Measurements from ENCODE around the gene SERPINI1. TPM values are rescaled to one million over a fixed set of nuclear protein-coding genes. Genes with fewer than 3 reads are reported as not detected.

SERPINI1 gene
- total RNA-seq, 1 experiment from 2014 or later, result 4.4 TPM

GRCh38 chr3:167787440-167787839 lies 51.9 kb downstream of the SERPINI1 start:
- no peak for TF ChIP-seq CTCF (IDR thresholded peaks at IDR 0.05; ENCODE audit: insufficient read depth in 1 of 2, low read depth in 1 of 2, low read length in 1 of 2, severe bottlenecking in 1 of 2, unreplicated experiment in 1 of 2)
- no peaks in the 10 kb centered on the region for H3K9me3 ChIP-seq
- POLR2A ChIA-PET, result no interaction called here
- Mint-ChIP-seq H3K27me3 (ENCODE audit: insufficient read depth, unreplicated experiment) (no peaks in the 10 kb centered on the region), H3K4me1 (ENCODE audit: low read depth, unreplicated experiment) (no peaks in the 10 kb centered on the region), H3K4me3 (ENCODE audit: unreplicated experiment) (no peak overlapping the region), H3K9me3 (ENCODE audit: unreplicated experiment) (no peaks in the 10 kb centered on the region), H3K27ac (ENCODE audit: unreplicated experiment) (no peak overlapping the region), H3K36me3 (ENCODE audit: insufficient read depth, unreplicated experiment) (no peaks in the 10 kb centered on the region)
- intact Hi-C loops (cut with micrococcal nuclease; ENCODE audit: unreplicated experiment), result no loop called here
- no peak for DNase-seq
- H3K36me3 ChIP-seq (ENCODE audit: control insufficient read depth, insufficient read depth, low read length), result no peaks in the 10 kb centered on the region
- no peaks in the 10 kb centered on the region for H3K4me1 ChIP-seq
- no TSS peak for BruUV-seq (replicated peaks)
- H3K27me3 ChIP-seq (replicated peaks; ENCODE audit: control insufficient read depth, insufficient read depth, low read length), result no peaks in the 10 kb centered on the region
- CTCF ChIA-PET, result no interaction called here
- H3K4me3 ChIP-seq (ENCODE audit: low read depth, low read length), result no peak overlapping the region

GRCh38 chr3:167798443-167798842 lies 62.9 kb downstream of the SERPINI1 start:
- intact Hi-C loops (cut with micrococcal nuclease; ENCODE audit: unreplicated experiment), result no loop called here
- ChIA-PET CTCF (no interaction called here), POLR2A (no interaction called here)
- Mint-ChIP-seq H3K27ac (ENCODE audit: unreplicated experiment) (no peak overlapping the region), H3K27me3 (ENCODE audit: insufficient read depth, unreplicated experiment) (no peaks in the 10 kb centered on the region), H3K4me1 (ENCODE audit: low read depth, unreplicated experiment) (no peaks in the 10 kb centered on the region), H3K4me3 (ENCODE audit: unreplicated experiment) (no peak overlapping the region), H3K36me3 (ENCODE audit: insufficient read depth, unreplicated experiment) (no peaks in the 10 kb centered on the region), H3K9me3 (ENCODE audit: unreplicated experiment) (no peaks in the 10 kb centered on the region)
- Histone ChIP-seq H3K4me3 (ENCODE audit: low read depth, low read length) (no peak overlapping the region), H3K36me3 (ENCODE audit: control insufficient read depth, insufficient read depth, low read length) (no peaks in the 10 kb centered on the region), H3K4me1 (no peaks in the 10 kb centered on the region), H3K9me3 (no peaks in the 10 kb centered on the region), H3K27me3 (replicated peaks; ENCODE audit: control insufficient read depth, insufficient read depth, low read length) (no peaks in the 10 kb centered on the region)
- TF ChIP-seq CTCF (IDR thresholded peaks at IDR 0.05; ENCODE audit: insufficient read depth in 1 of 2, low read depth in 1 of 2, low read length in 1 of 2, severe bottlenecking in 1 of 2, unreplicated experiment in 1 of 2), result no peak
- BruUV-seq (replicated peaks), result no TSS peak
- DNase-seq, result no peak

GRCh38 chr3:167808910-167809309 lies 73.4 kb downstream of the SERPINI1 start:
- POLR2A ChIA-PET, result no interaction called here
- intact Hi-C loops (cut with micrococcal nuclease; ENCODE audit: unreplicated experiment), result no loop called here
- TF ChIP-seq CTCF (IDR thresholded peaks at IDR 0.05; ENCODE audit: insufficient read depth in 1 of 2, low read depth in 1 of 2, low read length in 1 of 2, severe bottlenecking in 1 of 2, unreplicated experiment in 1 of 2), result no peak
- H3K27me3 Mint-ChIP-seq (ENCODE audit: insufficient read depth, unreplicated experiment), result no peaks in the 10 kb centered on the region
- Histone ChIP-seq H3K9me3 (no peaks in the 10 kb centered on the region), H3K27me3 (replicated peaks; ENCODE audit: control insufficient read depth, insufficient read depth, low read length) (no peaks in the 10 kb centered on the region), H3K36me3 (ENCODE audit: control insufficient read depth, insufficient read depth, low read length) (no peaks in the 10 kb centered on the region), H3K4me1 (peaks cover 14% of the 10 kb centered on the region), H3K4me3 (ENCODE audit: low read depth, low read length) (no peak overlapping the region)
- DNase-seq, result no peak
- no peaks in the 10 kb centered on the region for H3K9me3 Mint-ChIP-seq (ENCODE audit: unreplicated experiment)
- H3K4me3 Mint-ChIP-seq (ENCODE audit: unreplicated experiment), result no peak overlapping the region
- BruUV-seq (replicated peaks), result no TSS peak
- CTCF ChIA-PET, result no interaction called here
- H3K36me3 Mint-ChIP-seq (ENCODE audit: insufficient read depth, unreplicated experiment), result no peaks in the 10 kb centered on the region
- no peak overlapping the region for H3K27ac Mint-ChIP-seq (ENCODE audit: unreplicated experiment)
- no peaks in the 10 kb centered on the region for H3K4me1 Mint-ChIP-seq (ENCODE audit: low read depth, unreplicated experiment)

All from Caco-2 (cell line).